DOHH2 (cell line): ENCODE results near the gene CDH4.

Experiments
- CTCF ChIP-seq: fragments of 200-600 bp; sonication (generic); IDR thresholded peaks from one replicate; pipeline ENCODE4 v1.5.1; 2014; ENCODE audit warnings: antibody characterized with exemption, mild to moderate bottlenecking, low read depth, low read length; ENCODE audit not compliant: poor library complexity, severe bottlenecking
- EZH2phosphoT487 ChIP-seq: fragments of 200-600 bp; sonication (generic); IDR thresholded peaks from 2 replicates; pipeline ENCODE4 v1.6.1; 2017; ENCODE audit warnings: borderline replicate concordance, mild to moderate bottlenecking, antibody characterized with exemption, low read length, moderate library complexity, mixed read lengths

GRCh38 chr20:61621852-61622251 is 369.8 kb downstream of the CDH4 start:
- no peak for TF ChIP-seq CTCF
- no peak for TF ChIP-seq EZH2phosphoT487
